Upper lobe of left lung (tissue), 4 donors: ENCODE data around the gene CNST.

Experiments
- EP300 ChIP-seq, 4 donors: sonication (generic); formaldehyde crosslinking; IDR thresholded peaks; one replicate each; pipeline ENCODE4 v1.5.1; 2017; ENCODE audit warnings: antibody characterized with exemption in 4 of 4, control low read depth in 2 of 4
- POLR2A ChIP-seq, 4 donors: fragments of 450-650 bp; IDR thresholded peaks; one replicate each; pipeline ENCODE4 v1.5.1; 2016 to 2017; ENCODE audit warnings: antibody characterized with exemption in 4 of 4, mild to moderate bottlenecking in 2 of 4

DNA sequence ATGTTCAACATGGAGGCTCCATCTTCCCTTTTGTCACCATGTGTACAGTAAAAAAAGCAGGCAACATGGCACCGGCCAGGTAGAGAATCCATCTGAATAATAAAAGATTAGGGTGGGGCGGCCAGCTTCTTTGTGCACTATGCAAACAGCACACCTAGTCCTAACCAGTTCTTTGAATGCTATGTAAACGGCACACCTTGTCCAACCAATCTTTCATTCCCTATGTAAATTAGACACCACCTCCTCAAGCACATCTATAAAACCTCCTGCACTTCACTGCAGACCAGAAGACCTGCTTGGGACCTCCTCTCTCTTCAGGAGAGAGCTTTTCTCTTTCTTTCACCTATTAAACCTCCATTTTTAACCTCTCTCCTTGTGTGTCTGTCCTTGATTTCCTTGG, 28.4 kb upstream of the CNST start:
- peak in 1 of 4 donors; percentile 58 for TF ChIP-seq POLR2A (IDR thresholded peaks at IDR 0.05)
- peak in 1 of 4 donors; percentile 32 for TF ChIP-seq EP300 (IDR thresholded peaks at IDR 0.05)
